GM23338 (cell line): ENCODE results near the gene SCIMP. TPM values are rescaled to one million over a fixed set of nuclear protein-coding genes. Genes with fewer than 3 reads are reported as not detected.

ENCODE experiments used
- ATAC-seq: fragments of 200-7000 bp; cut with Tn5 transposase; 3 replicates; pipeline ENCODE4 v1.9.1; 2020
- DNase-seq: peaks from one replicate; pipeline ENCODE4 v3.0.0-alpha.2; 2015; ENCODE audit warnings: low spot score
- H2AFZ ChIP-seq: fragments of 200-600 bp; sonication (generic); 2 replicates; pipeline ENCODE4 v1.8.0; 2016; ENCODE audit warnings: antibody characterized with exemption, mild to moderate bottlenecking, moderate library complexity
- H3F3A ChIP-seq: fragments of 200-600 bp; sonication (generic); replicated peaks from 2 replicates; pipeline ENCODE4 v1.8.0; 2017; ENCODE audit warnings: antibody characterized with exemption, mixed run types, low read depth
- H3K27ac ChIP-seq: fragments of 200-600 bp; sonication (generic); 2 replicates; pipeline ENCODE4 v1.6.1; 2016; ENCODE audit warnings: low read depth
- H3K27me3 ChIP-seq: fragments of 200-600 bp; sonication (generic); 2 replicates; pipeline ENCODE4 v1.8.0; 2016; ENCODE audit warnings: mild to moderate bottlenecking, mixed run types, moderate library complexity; ENCODE audit not compliant: insufficient read depth
- H3K36me3 ChIP-seq: fragments of 200-600 bp; sonication (generic); 2 replicates; pipeline ENCODE4 v1.8.0; 2016; ENCODE audit warnings: mild to moderate bottlenecking; ENCODE audit not compliant: insufficient read depth
- H3K4me1 ChIP-seq: fragments of 200-600 bp; sonication (generic); 2 replicates; pipeline ENCODE4 v1.8.0; 2016; ENCODE audit warnings: mild to moderate bottlenecking, moderate library complexity; ENCODE audit not compliant: insufficient read depth
- H3K4me2 ChIP-seq: fragments of 200-600 bp; sonication (generic); 2 replicates; pipeline ENCODE4 v1.7.1; 2017; ENCODE audit warnings: mixed run types
- H3K4me3 ChIP-seq: fragments of 200-600 bp; sonication (generic); 2 replicates; pipeline ENCODE4 v1.6.1; 2016; ENCODE audit warnings: mixed run types
- H3K79me2 ChIP-seq: fragments of 200-600 bp; sonication (generic); replicated peaks from 2 replicates; pipeline ENCODE4 v1.8.0; 2017; ENCODE audit warnings: mild to moderate bottlenecking; ENCODE audit not compliant: insufficient read depth
- H3K9me2 ChIP-seq: fragments of 200-600 bp; sonication (generic); 2 replicates; pipeline ENCODE4 v1.8.0; 2017; ENCODE audit not compliant: insufficient read depth
- H4K20me1 ChIP-seq: fragments of 200-600 bp; sonication (generic); replicated peaks from 2 replicates; pipeline ENCODE4 v1.8.0; 2017; ENCODE audit warnings: mild to moderate bottlenecking; ENCODE audit not compliant: insufficient read depth
- H3K27ac Mint-ChIP-seq: 2 replicates; pipeline ENCODE4 v1.8.0; 2020; ENCODE audit warnings: inconsistent platforms, mild to moderate bottlenecking, moderate library complexity, mixed read lengths
- H3K27me3 Mint-ChIP-seq: 3 replicates; pipeline ENCODE4 v1.8.0; 2022; ENCODE audit warnings: low read depth, mild to moderate bottlenecking, moderate library complexity, mixed read lengths, inconsistent platforms; ENCODE audit not compliant: insufficient read depth, poor library complexity
- H3K36me3 Mint-ChIP-seq: 3 replicates; pipeline ENCODE4 v1.8.0; 2021; ENCODE audit warnings: low read depth, mild to moderate bottlenecking, inconsistent platforms, moderate library complexity, mixed read lengths
- H3K4me1 Mint-ChIP-seq: 3 replicates; pipeline ENCODE4 v1.8.0; 2020; ENCODE audit warnings: mild to moderate bottlenecking, inconsistent platforms, mixed read lengths
- H3K4me3 Mint-ChIP-seq: 3 replicates; pipeline ENCODE4 v1.8.0; 2021; ENCODE audit warnings: moderate library complexity, mild to moderate bottlenecking, inconsistent platforms, mixed read lengths
- H3K9me3 Mint-ChIP-seq: 3 replicates; pipeline ENCODE4 v1.8.0; 2020; ENCODE audit warnings: moderate library complexity, mild to moderate bottlenecking, inconsistent platforms, mixed read lengths
- CREB1 ChIP-seq: fragments of 250-450 bp; sonication (Bioruptor Pico); IDR thresholded peaks from 2 replicates; pipeline ENCODE4 v1.5.0; 2020; ENCODE audit warnings: low read depth, mild to moderate bottlenecking, moderate library complexity
- CTCF ChIP-seq, 2 experiments: fragments of 200-600 bp in 1 of 2; sonication (generic) in 1 of 2; conservative IDR thresholded peaks; 2 replicates each; pipeline versions ENCODE4 v1.5.1 to v1.6.1; 2016 to 2017; ENCODE audit warnings: antibody characterized with exemption in 2 of 2, low read depth in 2 of 2, mild to moderate bottlenecking in 2 of 2, moderate library complexity in 1 of 2
- ETS1 ChIP-seq: IDR thresholded peaks from 2 replicates; pipeline ENCODE4 v1.6.1; 2016; ENCODE audit warnings: antibody characterized with exemption
- JUNB ChIP-seq: IDR thresholded peaks from one replicate; pipeline ENCODE4 v1.6.1; 2016; ENCODE audit warnings: antibody characterized with exemption; ENCODE audit not compliant: unreplicated experiment
- NANOG ChIP-seq: IDR thresholded peaks from 2 replicates; pipeline ENCODE4 v1.6.1; 2016; ENCODE audit warnings: antibody characterized with exemption, borderline replicate concordance
- POLR2AphosphoS5 ChIP-seq: IDR thresholded peaks from 2 replicates; pipeline ENCODE4 v1.6.1; 2016; ENCODE audit warnings: antibody characterized with exemption, low read depth
- ZNF114 ChIP-seq: fragments of 250-450 bp; sonication (Bioruptor Pico); IDR thresholded peaks from 2 replicates; pipeline ENCODE4 v1.5.0; 2020; ENCODE audit warnings: mild to moderate bottlenecking, moderate library complexity
- polyA plus RNA-seq: library from polyadenylated mRNA; unstranded; fragments of >200 nt; fragmentation: Nextera tagmentation; extraction: Ambion mirVana; gene quantifications from 2 replicates; pipeline ENCODE4 v1.2.1, GENCODE V29; 2016
- total RNA-seq: library from RNA; depleted of rRNA; stranded (reverse); fragments of >200 nt; shearing (Covaris generic); gene quantifications from 2 replicates; pipeline ENCODE4 v1.2.3, GENCODE V29; 2014
- TF ChIP-seq, protein P1 (sequence below): fragments of 250-450 bp; sonication (Bioruptor Pico); IDR thresholded peaks from 2 replicates; pipeline ENCODE4 v1.5.0; 2020; ENCODE audit warnings: mild to moderate bottlenecking, moderate library complexity

SCIMP gene
- total and polyA plus RNA-seq, 2 experiments from 2014 or later, result 0.36 TPM; not detected in 1

GRCh38 chr17:5257124-5257523 lies 22.5 kb upstream of the SCIMP start:
- no peaks in the 10 kb centered on the region for H3K79me2 ChIP-seq
- Mint-ChIP-seq H3K9me3 (no peaks in the 10 kb centered on the region), H3K27ac (no peak overlapping the region)

More at GRCh38 chr17:5257124-5257523, 22.5 kb upstream of the SCIMP start:
- Histone ChIP-seq H3K9me2 (no peaks in the 10 kb centered on the region), H2AFZ (no peak overlapping the region), H3K4me3 (no peak overlapping the region), H3K27ac (no peak overlapping the region), H3K4me1 (peaks cover 4% of the 10 kb centered on the region; the same call in 1 of the 2 replicates), H3K4me2 (no peak overlapping the region), H3K27me3 (no peaks in the 10 kb centered on the region), H3F3A (no peaks in the 10 kb centered on the region), H3K36me3 (no peaks in the 10 kb centered on the region), H4K20me1 (no peaks in the 10 kb centered on the region)
- TF ChIP-seq CREB1 (CRISPR knock-in tag) (no peak), ETS1 (no peak), CTCF (conservative IDR thresholded peaks at IDR 0.05; ENCODE audit: low read depth in 2 of 2) (no peak), POLR2AphosphoS5 (no peak), ZNF114 (CRISPR knock-in tag) (no peak), NANOG (no peak), JUNB (no peak)
- TF ChIP-seq, protein P1, sequence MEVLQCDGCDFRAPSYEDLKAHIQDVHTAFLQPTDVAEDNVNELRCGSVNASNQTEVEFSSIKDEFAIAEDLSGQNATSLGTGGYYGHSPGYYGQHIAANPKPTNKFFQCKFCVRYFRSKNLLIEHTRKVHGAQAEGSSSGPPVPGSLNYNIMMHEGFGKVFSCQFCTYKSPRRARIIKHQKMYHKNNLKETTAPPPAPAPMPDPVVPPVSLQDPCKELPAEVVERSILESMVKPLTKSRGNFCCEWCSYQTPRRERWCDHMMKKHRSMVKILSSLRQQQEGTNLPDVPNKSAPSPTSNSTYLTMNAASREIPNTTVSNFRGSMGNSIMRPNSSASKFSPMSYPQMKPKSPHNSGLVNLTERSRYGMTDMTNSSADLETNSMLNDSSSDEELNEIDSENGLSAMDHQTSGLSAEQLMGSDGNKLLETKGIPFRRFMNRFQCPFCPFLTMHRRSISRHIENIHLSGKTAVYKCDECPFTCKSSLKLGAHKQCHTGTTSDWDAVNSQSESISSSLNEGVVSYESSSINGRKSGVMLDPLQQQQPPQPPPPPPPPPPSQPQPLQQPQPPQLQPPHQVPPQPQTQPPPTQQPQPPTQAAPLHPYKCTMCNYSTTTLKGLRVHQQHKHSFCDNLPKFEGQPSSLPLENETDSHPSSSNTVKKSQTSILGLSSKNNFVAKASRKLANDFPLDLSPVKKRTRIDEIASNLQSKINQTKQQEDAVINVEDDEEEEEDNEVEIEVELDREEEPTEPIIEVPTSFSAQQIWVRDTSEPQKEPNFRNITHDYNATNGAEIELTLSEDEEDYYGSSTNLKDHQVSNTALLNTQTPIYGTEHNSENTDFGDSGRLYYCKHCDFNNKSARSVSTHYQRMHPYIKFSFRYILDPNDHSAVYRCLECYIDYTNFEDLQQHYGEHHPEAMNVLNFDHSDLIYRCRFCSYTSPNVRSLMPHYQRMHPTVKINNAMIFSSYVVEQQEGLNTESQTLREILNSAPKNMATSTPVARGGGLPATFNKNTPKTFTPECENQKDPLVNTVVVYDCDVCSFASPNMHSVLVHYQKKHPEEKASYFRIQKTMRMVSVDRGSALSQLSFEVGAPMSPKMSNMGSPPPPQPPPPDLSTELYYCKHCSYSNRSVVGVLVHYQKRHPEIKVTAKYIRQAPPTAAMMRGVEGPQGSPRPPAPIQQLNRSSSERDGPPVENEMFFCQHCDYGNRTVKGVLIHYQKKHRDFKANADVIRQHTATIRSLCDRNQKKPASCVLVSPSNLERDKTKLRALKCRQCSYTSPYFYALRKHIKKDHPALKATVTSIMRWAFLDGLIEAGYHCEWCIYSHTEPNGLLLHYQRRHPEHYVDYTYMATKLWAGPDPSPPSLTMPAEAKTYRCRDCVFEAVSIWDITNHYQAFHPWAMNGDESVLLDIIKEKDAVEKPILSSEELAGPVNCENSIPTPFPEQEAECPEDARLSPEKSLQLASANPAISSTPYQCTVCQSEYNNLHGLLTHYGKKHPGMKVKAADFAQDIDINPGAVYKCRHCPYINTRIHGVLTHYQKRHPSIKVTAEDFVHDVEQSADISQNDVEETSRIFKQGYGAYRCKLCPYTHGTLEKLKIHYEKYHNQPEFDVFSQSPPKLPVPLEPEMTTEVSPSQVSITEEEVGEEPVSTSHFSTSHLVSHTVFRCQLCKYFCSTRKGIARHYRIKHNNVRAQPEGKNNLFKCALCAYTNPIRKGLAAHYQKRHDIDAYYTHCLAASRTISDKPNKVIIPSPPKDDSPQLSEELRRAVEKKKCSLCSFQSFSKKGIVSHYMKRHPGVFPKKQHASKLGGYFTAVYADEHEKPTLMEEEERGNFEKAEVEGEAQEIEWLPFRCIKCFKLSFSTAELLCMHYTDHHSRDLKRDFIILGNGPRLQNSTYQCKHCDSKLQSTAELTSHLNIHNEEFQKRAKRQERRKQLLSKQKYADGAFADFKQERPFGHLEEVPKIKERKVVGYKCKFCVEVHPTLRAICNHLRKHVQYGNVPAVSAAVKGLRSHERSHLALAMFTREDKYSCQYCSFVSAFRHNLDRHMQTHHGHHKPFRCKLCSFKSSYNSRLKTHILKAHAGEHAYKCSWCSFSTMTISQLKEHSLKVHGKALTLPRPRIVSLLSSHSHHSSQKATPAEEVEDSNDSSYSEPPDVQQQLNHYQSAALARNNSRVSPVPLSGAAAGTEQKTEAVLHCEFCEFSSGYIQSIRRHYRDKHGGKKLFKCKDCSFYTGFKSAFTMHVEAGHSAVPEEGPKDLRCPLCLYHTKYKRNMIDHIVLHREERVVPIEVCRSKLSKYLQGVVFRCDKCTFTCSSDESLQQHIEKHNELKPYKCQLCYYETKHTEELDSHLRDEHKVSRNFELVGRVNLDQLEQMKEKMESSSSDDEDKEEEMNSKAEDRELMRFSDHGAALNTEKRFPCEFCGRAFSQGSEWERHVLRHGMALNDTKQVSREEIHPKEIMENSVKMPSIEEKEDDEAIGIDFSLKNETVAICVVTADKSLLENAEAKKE (CRISPR knock-in tag), result no peak
- H3K4me1 Mint-ChIP-seq, result peaks cover 11% of the 10 kb centered on the region
- ATAC-seq (no peak), DNase-seq (no peak)
- H3K27me3 Mint-ChIP-seq, result peaks cover 8% of the 10 kb centered on the region
- H3K4me3 Mint-ChIP-seq, result no peak overlapping the region
- no peaks in the 10 kb centered on the region for H3K36me3 Mint-ChIP-seq
